ENCODE data around the gene ANAPC7.

Gene ANAPC7

GRCh38 chr12:110371408-110372055 is 32.0 kb downstream of the ANAPC7 start:
- Histone ChIP-seq H3K36me3 (ENCODE audit: control insufficient read depth in 2 of 2, insufficient read depth in 1 of 2, low read length in 2 of 2) (peaks cover 41 to 67% of the 10 kb centered on the region in 2 experiments), H3K27ac (ENCODE audit: extremely low read depth, low read depth, low read length) (no peak overlapping the region), H3K4me3 (ENCODE audit: low read depth, low read length) (no peak overlapping the region), H3K4me1 (ENCODE audit: control insufficient read depth, insufficient read depth, low read length) (no peaks in the 10 kb centered on the region), H3K9me3 (ENCODE audit: control insufficient read depth, insufficient read depth, low read depth, low read length) (no peaks in the 10 kb centered on the region)
- ChIA-PET POLR2A (no interaction called here), CTCF (interaction anchor here (0.5 to 1.2 kb wide), 2 partner anchors 18 to 23 kb away, joined by 3 to 5 read pairs; no protein-coding TSS in a partner anchor)
- TF ChIP-seq ZIC2 (tag by site-specific recombination; IDR thresholded peaks at IDR 0.05) (peak; percentile 56), ZBTB1 (tag by site-specific recombination; IDR thresholded peaks at IDR 0.05) (no peak), GLIS2 (tag by site-specific recombination; IDR thresholded peaks at IDR 0.05) (peak; percentile 26; the same call in 1 of the 2 replicates), SETDB1 (IDR thresholded peaks at IDR 0.05; ENCODE audit: insufficient read length, low read length) (no peak)

DNA sequence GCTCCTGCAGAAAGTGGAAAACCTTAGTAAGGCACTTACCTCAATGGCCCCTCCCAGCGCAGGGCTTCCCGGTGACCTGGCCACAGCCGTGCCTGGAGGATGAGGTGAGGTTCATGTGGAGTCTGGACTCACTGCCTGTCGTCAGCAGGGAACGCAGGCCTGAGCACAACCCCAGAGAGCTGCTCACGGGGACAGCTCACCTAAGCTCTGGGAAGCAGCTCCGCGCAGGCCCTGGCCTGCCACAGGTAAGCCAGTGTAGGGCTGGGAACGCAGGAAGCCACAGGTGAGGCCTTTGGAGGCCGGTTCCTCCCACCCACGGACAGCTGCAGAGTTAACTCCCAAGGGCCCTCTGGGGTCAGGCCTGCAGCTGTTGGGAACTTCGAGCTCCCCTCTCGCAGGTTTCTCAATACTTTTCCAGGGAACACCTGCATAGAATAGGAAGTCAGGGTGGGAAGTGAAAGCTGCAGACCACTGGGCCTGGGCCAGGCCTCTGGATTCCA is 32.7 kb downstream of the ANAPC7 start:
- ChIA-PET POLR2A (no interaction called here), CTCF (interaction anchor here (0.6 kb wide), 1 partner anchor 27 kb away, joined by 5 read pairs; no protein-coding TSS in a partner anchor)
- no peaks in the 10 kb centered on the region for H3K4me1 ChIP-seq (ENCODE audit: control insufficient read depth, insufficient read depth, low read length)

DNA sequence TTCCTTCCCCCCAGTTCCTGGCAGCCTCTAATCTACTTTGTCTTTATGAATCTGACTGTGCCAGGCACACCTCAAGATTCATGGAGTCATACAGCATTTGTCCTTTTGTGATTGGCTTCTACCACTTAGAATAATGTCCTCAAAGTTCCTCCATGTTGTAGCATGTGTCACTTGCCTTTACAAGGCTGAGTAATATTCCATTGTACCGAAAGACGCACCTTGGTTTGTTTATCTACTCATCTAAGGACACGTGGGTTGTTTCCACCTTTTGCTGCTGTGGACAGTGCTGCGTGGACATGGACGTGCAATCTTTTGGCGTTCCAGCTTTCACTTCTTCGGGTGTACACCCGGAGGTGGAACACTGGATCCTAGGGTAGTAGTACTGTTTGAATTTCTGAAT is 33.5 kb downstream of the ANAPC7 start:
- Histone ChIP-seq H3K4me3 (ENCODE audit: low read depth, low read length) (no peak overlapping the region), H3K4me1 (ENCODE audit: control insufficient read depth, insufficient read depth, low read length) (no peaks in the 10 kb centered on the region), H3K27ac (ENCODE audit: extremely low read depth, low read depth, low read length) (no peak overlapping the region), H3K36me3 (ENCODE audit: control insufficient read depth in 2 of 2, insufficient read depth in 1 of 2, low read length in 2 of 2) (peaks cover 26 to 53% of the 10 kb centered on the region in 2 experiments), H3K9me3 (ENCODE audit: control insufficient read depth, insufficient read depth, low read depth, low read length) (no peaks in the 10 kb centered on the region)
- CTCF ChIA-PET: no interaction called here
- POLR2A ChIA-PET: no interaction called here
- TF ChIP-seq ZNF23 (tag by site-specific recombination; IDR thresholded peaks at IDR 0.05; ENCODE audit: borderline replicate concordance) (no peak), ZNF146 (tag by site-specific recombination; IDR thresholded peaks at IDR 0.05) (peak; percentile 96)

More for the DNA sequence above, 32.7 kb downstream of the ANAPC7 start:
- H3K4me3 ChIP-seq (ENCODE audit: low read depth, low read length): no peak overlapping the region
- peaks cover 33 to 61% of the 10 kb centered on the region in 2 experiments for H3K36me3 ChIP-seq (ENCODE audit: control insufficient read depth in 2 of 2, insufficient read depth in 1 of 2, low read length in 2 of 2)
- no peaks in the 10 kb centered on the region for H3K9me3 ChIP-seq (ENCODE audit: control insufficient read depth, insufficient read depth, low read depth, low read length)
- TF ChIP-seq SCRT2 (tag by site-specific recombination; IDR thresholded peaks at IDR 0.05) (peak; percentile 62), ZNF404 (tag by site-specific recombination; IDR thresholded peaks at IDR 0.05) (no peak)
- H3K27ac ChIP-seq (ENCODE audit: extremely low read depth, low read depth, low read length): no peak overlapping the region

DNA sequence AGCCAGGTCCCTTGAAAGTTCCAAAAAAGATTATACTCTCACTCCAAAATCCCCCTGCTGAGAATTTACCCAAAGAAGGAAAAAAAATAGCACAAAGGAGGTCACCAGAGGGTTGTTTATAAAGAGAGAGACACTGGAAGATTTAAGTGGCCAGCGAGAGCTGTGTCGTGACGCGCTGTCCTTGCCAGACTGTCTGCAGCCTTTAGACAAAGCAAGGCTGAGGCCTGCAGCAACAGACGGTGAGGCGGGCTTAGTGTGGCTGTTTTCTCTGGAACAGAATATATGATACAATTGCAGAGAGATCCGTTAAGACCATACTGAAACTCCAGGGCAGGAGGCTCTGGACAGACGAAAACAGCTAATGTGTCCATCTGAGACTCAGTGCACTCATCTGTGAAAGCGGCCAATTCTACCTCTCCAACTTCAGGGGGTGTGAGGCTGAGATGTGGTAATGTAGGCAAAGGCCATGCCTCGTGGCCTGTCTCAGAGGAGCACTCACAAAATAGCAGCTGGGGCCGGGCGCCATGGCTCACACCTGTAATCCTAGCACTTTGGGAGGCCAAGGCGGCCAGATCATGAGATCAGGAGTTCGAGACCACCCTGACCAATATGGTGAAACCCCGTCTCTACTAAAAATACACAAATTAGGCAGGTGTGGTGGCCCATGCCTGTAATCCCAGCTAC is 36.2 kb downstream of the ANAPC7 start:
- no peak for TF ChIP-seq ZNF433 (tag by site-specific recombination; IDR thresholded peaks at IDR 0.05; ENCODE audit: low read depth)
- TF ChIP-seq, protein P1, sequence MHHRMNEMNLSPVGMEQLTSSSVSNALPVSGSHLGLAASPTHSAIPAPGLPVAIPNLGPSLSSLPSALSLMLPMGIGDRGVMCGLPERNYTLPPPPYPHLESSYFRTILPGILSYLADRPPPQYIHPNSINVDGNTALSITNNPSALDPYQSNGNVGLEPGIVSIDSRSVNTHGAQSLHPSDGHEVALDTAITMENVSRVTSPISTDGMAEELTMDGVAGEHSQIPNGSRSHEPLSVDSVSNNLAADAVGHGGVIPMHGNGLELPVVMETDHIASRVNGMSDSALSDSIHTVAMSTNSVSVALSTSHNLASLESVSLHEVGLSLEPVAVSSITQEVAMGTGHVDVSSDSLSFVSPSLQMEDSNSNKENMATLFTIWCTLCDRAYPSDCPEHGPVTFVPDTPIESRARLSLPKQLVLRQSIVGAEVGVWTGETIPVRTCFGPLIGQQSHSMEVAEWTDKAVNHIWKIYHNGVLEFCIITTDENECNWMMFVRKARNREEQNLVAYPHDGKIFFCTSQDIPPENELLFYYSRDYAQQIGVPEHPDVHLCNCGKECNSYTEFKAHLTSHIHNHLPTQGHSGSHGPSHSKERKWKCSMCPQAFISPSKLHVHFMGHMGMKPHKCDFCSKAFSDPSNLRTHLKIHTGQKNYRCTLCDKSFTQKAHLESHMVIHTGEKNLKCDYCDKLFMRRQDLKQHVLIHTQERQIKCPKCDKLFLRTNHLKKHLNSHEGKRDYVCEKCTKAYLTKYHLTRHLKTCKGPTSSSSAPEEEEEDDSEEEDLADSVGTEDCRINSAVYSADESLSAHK (tag by site-specific recombination; IDR thresholded peaks at IDR 0.05): no peak
- TF ChIP-seq ZNF473 (tag by site-specific recombination; IDR thresholded peaks at IDR 0.05): no peak
- TF ChIP-seq ZSCAN23 (tag by site-specific recombination; IDR thresholded peaks at IDR 0.05): no peak
- TF ChIP-seq BCL11A (tag by site-specific recombination; IDR thresholded peaks at IDR 0.05; ENCODE audit: low read depth): no peak
- TF ChIP-seq, protein P2, sequence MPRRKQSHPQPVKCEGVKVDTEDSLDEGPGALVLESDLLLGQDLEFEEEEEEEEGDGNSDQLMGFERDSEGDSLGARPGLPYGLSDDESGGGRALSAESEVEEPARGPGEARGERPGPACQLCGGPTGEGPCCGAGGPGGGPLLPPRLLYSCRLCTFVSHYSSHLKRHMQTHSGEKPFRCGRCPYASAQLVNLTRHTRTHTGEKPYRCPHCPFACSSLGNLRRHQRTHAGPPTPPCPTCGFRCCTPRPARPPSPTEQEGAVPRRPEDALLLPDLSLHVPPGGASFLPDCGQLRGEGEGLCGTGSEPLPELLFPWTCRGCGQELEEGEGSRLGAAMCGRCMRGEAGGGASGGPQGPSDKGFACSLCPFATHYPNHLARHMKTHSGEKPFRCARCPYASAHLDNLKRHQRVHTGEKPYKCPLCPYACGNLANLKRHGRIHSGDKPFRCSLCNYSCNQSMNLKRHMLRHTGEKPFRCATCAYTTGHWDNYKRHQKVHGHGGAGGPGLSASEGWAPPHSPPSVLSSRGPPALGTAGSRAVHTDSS (tag by site-specific recombination; IDR thresholded peaks at IDR 0.05): no peak
- no peak for TF ChIP-seq ZNF514 (tag by site-specific recombination; IDR thresholded peaks at IDR 0.05)
- no peak for TF ChIP-seq ZFP37 (tag by site-specific recombination; IDR thresholded peaks at IDR 0.05)
- TF ChIP-seq ZNF391 (tag by site-specific recombination; IDR thresholded peaks at IDR 0.05; ENCODE audit: borderline replicate concordance, low read depth): no peak
- Histone ChIP-seq H3K27ac (ENCODE audit: extremely low read depth, low read depth, low read length) (no peak overlapping the region), H3K36me3 (ENCODE audit: control insufficient read depth in 2 of 2, insufficient read depth in 1 of 2, low read length in 2 of 2) (peaks cover 0 to 26% of the 10 kb centered on the region in 2 experiments; a peak in 2 of 3 replicates), H3K4me3 (ENCODE audit: low read depth, low read length) (no peak overlapping the region), H3K4me1 (ENCODE audit: control insufficient read depth, insufficient read depth, low read length) (no peaks in the 10 kb centered on the region), H3K9me3 (ENCODE audit: control insufficient read depth, insufficient read depth, low read depth, low read length) (no peaks in the 10 kb centered on the region)
- POLR2A ChIA-PET: no interaction called here
- CTCF ChIA-PET: no interaction called here

Data from HEK293 (cell line).